Cardiac muscle cell (in vitro differentiated cells and primary cell): ENCODE data around the gene AKR1E2. TPM values are rescaled to one million over a fixed set of nuclear protein-coding genes. Genes with fewer than 3 reads are reported as not detected.

Experiments
- DNase-seq, 2 donors: peaks; one replicate each; pipeline versions ENCODE4 v3.0.0 to v3.0.0-alpha.2; 2010 to 2017; ENCODE audit warnings: low read depth in 1 of 2, low spot score in 1 of 2
- H3K27ac ChIP-seq: fragments of 200-600 bp; sonication (generic); 2 replicates; pipeline ENCODE4 v1.5.1; 2016
- H3K27me3 ChIP-seq: fragments of 200-600 bp; sonication (generic); 2 replicates; pipeline ENCODE4 v1.6.0; 2016; ENCODE audit warnings: control low read depth
- H3K36me3 ChIP-seq: fragments of 200-600 bp; sonication (generic); 2 replicates; pipeline ENCODE4 v1.5.1; 2016; ENCODE audit warnings: control low read depth
- H3K4me1 ChIP-seq: fragments of 200-600 bp; sonication (generic); 2 replicates; pipeline ENCODE4 v1.8.1; 2017; ENCODE audit warnings: low read depth, mild to moderate bottlenecking, mixed run types
- H3K4me3 ChIP-seq: fragments of 200-600 bp; sonication (generic); 2 replicates; pipeline ENCODE4 v1.5.1; 2016; ENCODE audit warnings: mild to moderate bottlenecking
- H3K9me3 ChIP-seq: fragments of 200-600 bp; sonication (generic); 2 replicates; pipeline ENCODE4 v1.5.1; 2017; ENCODE audit warnings: low read depth, mild to moderate bottlenecking, control low read depth
- polyA plus RNA-seq: library from polyadenylated mRNA; unstranded; fragments of >200 nt; fragmentation: Nextera tagmentation; extraction: Ambion mirVana; gene quantifications from 2 replicates; pipeline ENCODE4 v1.2.1, GENCODE V29; 2016
- total RNA-seq: library from RNA; depleted of rRNA; stranded (reverse); fragments of >200 nt; gene quantifications from 2 replicates; pipeline ENCODE4 v1.2.3, GENCODE V29; 2016
- TF ChIP-seq, protein P1 (sequence below): IDR thresholded peaks from 2 replicates; pipeline ENCODE4 v1.5.1; 2012; ENCODE audit warnings: low read depth, mild to moderate bottlenecking, low read length

The AKR1E2 gene
- 1.8 and 6.6 TPM in 2 replicates for total RNA-seq
- polyA plus RNA-seq: 0.68 and 3.3 TPM in 2 replicates

GRCh38 chr10:4825868-4826791 is at the start of gene AKR1E2:
Gene AKR1E2 (plus strand): TSS chr10:4826207. CDS start chr10:4826325, 118 bp downstream.
- Histone ChIP-seq H3K4me3 (peak within 1 kb of the TSS; percentile 38), H3K27me3 (no peaks in the 10 kb centered on the region), H3K27ac (peak within 1 kb of the TSS; percentile 78), H3K36me3 (no peaks in the 10 kb centered on the region), H3K9me3 (no peaks in the 10 kb centered on the region), H3K4me1 (peaks cover 10% of the 10 kb centered on the region)
- peak; percentile 85 to 96 for DNase-seq
- TF ChIP-seq, protein P1, sequence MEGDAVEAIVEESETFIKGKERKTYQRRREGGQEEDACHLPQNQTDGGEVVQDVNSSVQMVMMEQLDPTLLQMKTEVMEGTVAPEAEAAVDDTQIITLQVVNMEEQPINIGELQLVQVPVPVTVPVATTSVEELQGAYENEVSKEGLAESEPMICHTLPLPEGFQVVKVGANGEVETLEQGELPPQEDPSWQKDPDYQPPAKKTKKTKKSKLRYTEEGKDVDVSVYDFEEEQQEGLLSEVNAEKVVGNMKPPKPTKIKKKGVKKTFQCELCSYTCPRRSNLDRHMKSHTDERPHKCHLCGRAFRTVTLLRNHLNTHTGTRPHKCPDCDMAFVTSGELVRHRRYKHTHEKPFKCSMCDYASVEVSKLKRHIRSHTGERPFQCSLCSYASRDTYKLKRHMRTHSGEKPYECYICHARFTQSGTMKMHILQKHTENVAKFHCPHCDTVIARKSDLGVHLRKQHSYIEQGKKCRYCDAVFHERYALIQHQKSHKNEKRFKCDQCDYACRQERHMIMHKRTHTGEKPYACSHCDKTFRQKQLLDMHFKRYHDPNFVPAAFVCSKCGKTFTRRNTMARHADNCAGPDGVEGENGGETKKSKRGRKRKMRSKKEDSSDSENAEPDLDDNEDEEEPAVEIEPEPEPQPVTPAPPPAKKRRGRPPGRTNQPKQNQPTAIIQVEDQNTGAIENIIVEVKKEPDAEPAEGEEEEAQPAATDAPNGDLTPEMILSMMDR: peak; percentile 3

GRCh38 chr10:4776234-4776638 is 49.8 kb upstream of the AKR1E2 start:
- TF ChIP-seq, protein P1: no peak
- no peaks in the 10 kb centered on the region for H3K4me1 ChIP-seq
- H3K9me3 ChIP-seq: no peaks in the 10 kb centered on the region
- no peak overlapping the region for H3K4me3 ChIP-seq
- H3K27ac ChIP-seq: no peak overlapping the region
- no peak for DNase-seq
- peaks cover 13% of the 10 kb centered on the region for H3K27me3 ChIP-seq
- no peaks in the 10 kb centered on the region for H3K36me3 ChIP-seq

GRCh38 chr10:4778761-4779160 is 47.2 kb upstream of the AKR1E2 start:
- TF ChIP-seq, protein P1: no peak
- Histone ChIP-seq H3K4me1 (no peaks in the 10 kb centered on the region), H3K9me3 (no peaks in the 10 kb centered on the region), H3K36me3 (no peaks in the 10 kb centered on the region), H3K27me3 (no peaks in the 10 kb centered on the region), H3K4me3 (no peak overlapping the region), H3K27ac (no peak overlapping the region)
- DNase-seq: no peak

- Histone ChIP-seq H3K4me1 (no peaks in the 10 kb centered on the region), H3K27me3 (no peaks in the 10 kb centered on the region), H3K9me3 (no peaks in the 10 kb centered on the region), H3K36me3 (no peaks in the 10 kb centered on the region), H3K4me3 (no peak overlapping the region), H3K27ac (no peak overlapping the region)
- TF ChIP-seq, protein P1: no peak
- no peak for DNase-seq
Measured at GRCh38 chr10:4780091-4780490, 45.9 kb upstream of the AKR1E2 start.

- peak in 1 of 2 donors; percentile 86 for DNase-seq
- Histone ChIP-seq H3K27me3 (no peaks in the 10 kb centered on the region), H3K36me3 (no peaks in the 10 kb centered on the region), H3K27ac (no peak overlapping the region), H3K9me3 (no peaks in the 10 kb centered on the region), H3K4me3 (no peak overlapping the region), H3K4me1 (no peaks in the 10 kb centered on the region)
- TF ChIP-seq, protein P1: no peak
Measured at GRCh38 chr10:4780782-4781181, 45.2 kb upstream of the AKR1E2 start.
